H9 (cell line): ENCODE results near the gene IP6K2. TPM values are rescaled to one million over a fixed set of nuclear protein-coding genes. Genes with fewer than 3 reads are reported as not detected.
A peak's percentile ranks its signal among the peaks of the same experiment; 100 is the strongest.

Experiments used
- DNase-seq: peaks from one replicate; pipeline ENCODE4 v3.0.0-alpha.2; 2017
- H2AFZ ChIP-seq: one replicate; pipeline ENCODE4 v1.6.1; 2013; ENCODE audit warnings: mild to moderate bottlenecking, low read length, control low read depth, moderate library complexity
- H2AK5ac ChIP-seq: 2 replicates; pipeline ENCODE4 v1.6.1; 2013; ENCODE audit warnings: low read length, control low read depth, mixed read lengths; ENCODE audit not compliant: insufficient read length
- H2BK120ac ChIP-seq: one replicate; pipeline ENCODE4 v1.6.1; 2013; ENCODE audit warnings: low read depth, mild to moderate bottlenecking, low read length, control low read depth, inconsistent platforms; ENCODE audit not compliant: poor library complexity, severe bottlenecking
- H2BK12ac ChIP-seq: 2 replicates; pipeline ENCODE4 v1.6.1; 2013; ENCODE audit warnings: low read length, control low read depth, mixed read lengths, low read depth; ENCODE audit not compliant: insufficient read length
- H2BK15ac ChIP-seq: 2 replicates; pipeline ENCODE4 v1.6.1; 2013; ENCODE audit warnings: low read depth, low read length, control low read depth
- H2BK20ac ChIP-seq: one replicate; pipeline ENCODE4 v1.6.1; 2013; ENCODE audit warnings: low read depth, mild to moderate bottlenecking, low read length, control low read depth, inconsistent platforms; ENCODE audit not compliant: poor library complexity, severe bottlenecking
- H2BK5ac ChIP-seq: 2 replicates; pipeline ENCODE4 v1.6.1; 2013; ENCODE audit warnings: low read length, control low read depth, mixed read lengths; ENCODE audit not compliant: insufficient read length
- H3K14ac ChIP-seq: 2 replicates; pipeline ENCODE4 v1.6.1; 2013; ENCODE audit warnings: low read length, control low read depth; ENCODE audit not compliant: insufficient read depth
- H3K18ac ChIP-seq: 2 replicates; pipeline ENCODE4 v1.6.1; 2013; ENCODE audit warnings: low read depth, mild to moderate bottlenecking, mixed read lengths, low read length, control low read depth; ENCODE audit not compliant: insufficient read length
- H3K23ac ChIP-seq: 2 replicates; pipeline ENCODE4 v1.6.1; 2013; ENCODE audit warnings: low read length, control low read depth, mixed read lengths, low read depth; ENCODE audit not compliant: insufficient read length
- H3K23me2 ChIP-seq: 2 replicates; pipeline ENCODE4 v1.6.1; 2013; ENCODE audit warnings: low read depth, mild to moderate bottlenecking, mixed read lengths, low read length, control low read depth; ENCODE audit not compliant: insufficient read length, poor library complexity, severe bottlenecking
- H3K27ac ChIP-seq: 2 replicates; pipeline ENCODE4 v1.5.1; 2013; ENCODE audit warnings: low read length, control low read depth, mixed read lengths, low read depth; ENCODE audit not compliant: insufficient read length
- H3K27me3 ChIP-seq: 2 replicates; pipeline ENCODE4 v1.6.1; 2013; ENCODE audit warnings: low read length, control low read depth, inconsistent platforms; ENCODE audit not compliant: insufficient read depth
- H3K4ac ChIP-seq: 2 replicates; pipeline ENCODE4 v1.6.1; 2013; ENCODE audit warnings: low read depth, mild to moderate bottlenecking, control low read depth, inconsistent platforms, low read length, moderate library complexity
- H3K4me1 ChIP-seq: 2 replicates; pipeline ENCODE4 v1.6.1; 2013; ENCODE audit warnings: low read length, control low read depth, inconsistent platforms; ENCODE audit not compliant: insufficient read depth
- H3K4me2 ChIP-seq: 2 replicates; pipeline ENCODE4 v1.6.1; 2013; ENCODE audit warnings: low read length, control low read depth, mixed read lengths; ENCODE audit not compliant: insufficient read length, insufficient read depth
- H3K56ac ChIP-seq: 2 replicates; pipeline ENCODE4 v1.6.1; 2013; ENCODE audit warnings: low read depth, mild to moderate bottlenecking, mixed read lengths, low read length, control low read depth; ENCODE audit not compliant: insufficient read length
- H3K79me1 ChIP-seq: 2 replicates; pipeline ENCODE4 v1.6.1; 2013; ENCODE audit warnings: low read depth, mild to moderate bottlenecking, moderate library complexity, low read length, control low read depth, inconsistent platforms; ENCODE audit not compliant: insufficient read depth, poor library complexity, severe bottlenecking
- H3K79me2 ChIP-seq: 2 replicates; pipeline ENCODE4 v1.6.1; 2013; ENCODE audit warnings: low read length, control low read depth, inconsistent platforms; ENCODE audit not compliant: insufficient read depth
- H3K9ac ChIP-seq: 2 replicates; pipeline ENCODE4 v1.6.1; 2013; ENCODE audit warnings: low read length, control low read depth, mixed read lengths; ENCODE audit not compliant: insufficient read length; ENCODE audit errors: extremely low read depth
- H3K9me3 ChIP-seq: one replicate; pipeline ENCODE4 v1.6.1; 2013; ENCODE audit warnings: low read depth, low read length, inconsistent platforms; ENCODE audit not compliant: control insufficient read depth
- H3T11ph ChIP-seq: one replicate; pipeline ENCODE4 v1.6.1; 2013; ENCODE audit warnings: mild to moderate bottlenecking, low read length, control low read depth, inconsistent platforms
- H4K20me1 ChIP-seq: one replicate; pipeline ENCODE4 v1.6.1; 2013; ENCODE audit not compliant: control insufficient read depth, insufficient read length, insufficient read depth
- H4K5ac ChIP-seq: 2 replicates; pipeline ENCODE4 v1.6.1; 2013; ENCODE audit warnings: low read depth, mild to moderate bottlenecking, mixed read lengths, low read length, control low read depth; ENCODE audit not compliant: insufficient read length
- H4K8ac ChIP-seq: replicated peaks from 2 replicates; pipeline ENCODE4 v1.6.1; 2013; ENCODE audit warnings: low read length, control low read depth, mixed read lengths, low read depth; ENCODE audit not compliant: insufficient read length
- H4K91ac ChIP-seq: 2 replicates; pipeline ENCODE4 v1.6.1; 2013; ENCODE audit warnings: low read depth, mild to moderate bottlenecking, moderate library complexity, mixed read lengths, low read length, control low read depth; ENCODE audit not compliant: insufficient read length
- H3K27ac Mint-ChIP-seq, 3 experiments: 2 replicates in 2 of 3; 3 replicates in 1 of 3; pipeline ENCODE4 v1.8.0; 2020 to 2021; ENCODE audit warnings: mixed read lengths in 3 of 3, mild to moderate bottlenecking in 1 of 3, moderate library complexity in 1 of 3
- H3K27me3 Mint-ChIP-seq: 2 replicates; pipeline ENCODE4 v1.8.0; 2021; ENCODE audit warnings: low read depth, mild to moderate bottlenecking, moderate library complexity, mixed read lengths
- H3K36me3 Mint-ChIP-seq, 3 experiments: 2 replicates in 2 of 3; 3 replicates in 1 of 3; pipeline ENCODE4 v1.8.0; 2020 to 2021; ENCODE audit warnings: low read depth in 3 of 3, mixed read lengths in 3 of 3; ENCODE audit not compliant: insufficient read depth in 1 of 3
- H3K4me1 Mint-ChIP-seq, 2 experiments: 2 replicates each; pipeline ENCODE4 v1.8.0; 2020; ENCODE audit warnings: mixed read lengths in 2 of 2
- H3K4me3 Mint-ChIP-seq, 2 experiments: 2 replicates in 1 of 2; 3 replicates in 1 of 2; pipeline ENCODE4 v1.8.0; 2020 to 2021; ENCODE audit warnings: mild to moderate bottlenecking in 2 of 2, mixed read lengths in 2 of 2, moderate library complexity in 1 of 2
- H3K9me3 Mint-ChIP-seq, 2 experiments: 2 replicates in 1 of 2; 3 replicates in 1 of 2; pipeline ENCODE4 v1.8.0; 2020; ENCODE audit warnings: mild to moderate bottlenecking in 2 of 2, mixed read lengths in 2 of 2, moderate library complexity in 1 of 2
- CTCF ChIP-seq: fragments of 200-600 bp; sonication (generic); conservative IDR thresholded peaks from 3 replicates; pipeline ENCODE4 v1.8.0; 2021; ENCODE audit warnings: antibody characterized with exemption, mild to moderate bottlenecking
- WGBS: extraction: QIAGEN DNeasy Blood & Tissue Kit; methylation state at CpG from one replicate; pipeline ENCODE4 v1.1.7; 2013; ENCODE audit warnings: missing lambda C conversion rate, low lambda C conversion rate, mixed read lengths; ENCODE audit not compliant: insufficient read length; ENCODE audit errors: extremely low coverage; 5-methylcytosine and 5-hydroxymethylcytosine counted together
- total RNA-seq: library from RNA; stranded (reverse); gene quantifications from 2 replicates; pipeline ENCODE4 v1.2.1, GENCODE V29; 2021

IP6K2 gene
- total RNA-seq, 1 experiment from 2014 or later: 94.7 TPM

- Histone ChIP-seq H3K4ac (peak overlapping the region; percentile 5), H3K27me3 (no peaks in the 10 kb centered on the region), H3K23me2 (no peaks in the 10 kb centered on the region), H4K8ac (no peak overlapping the region), H3K9ac (no peak overlapping the region), H3K18ac (peak overlapping the region; percentile 37), H2AK5ac (no peak overlapping the region), H2BK12ac (no peak overlapping the region), H3K4me2 (no peak overlapping the region), H4K5ac (no peak overlapping the region), H2BK20ac (no peak overlapping the region), H3K9me3 (no peaks in the 10 kb centered on the region), H2BK120ac (no peak overlapping the region), H4K20me1 (peaks cover 2% of the 10 kb centered on the region), H3K79me1 (peaks cover 9% of the 10 kb centered on the region), H3K27ac (no peak overlapping the region), H4K91ac (peak overlapping the region; percentile 27), H3K14ac (0 out of 2 replicates have a peak overlapping the region, but pooled peaks have one; percentile 44), H2BK5ac (no peak overlapping the region), H3K79me2 (peaks cover 16% of the 10 kb centered on the region; the same call in 1 of the 2 replicates), H3K23ac (no peak overlapping the region), H3K56ac (no peak overlapping the region), H3T11ph (no peak overlapping the region), H2BK15ac (no peak overlapping the region), H2AFZ (no peak overlapping the region), H3K4me1 (no peaks in the 10 kb centered on the region; the same call in 1 of the 2 replicates)
- Mint-ChIP-seq H3K27ac (peak overlapping the region; percentile 93 to 97 (median 96)), H3K4me3 (peak overlapping the region; percentile 25 to 62), H3K36me3 (peaks cover 56 to 80% (median 68%) of the 10 kb centered on the region in 3 experiments), H3K9me3 (no peaks in the 10 kb centered on the region), H3K4me1 (peaks cover 23 to 25% of the 10 kb centered on the region in 2 experiments), H3K27me3 (no peaks in the 10 kb centered on the region)
- TF ChIP-seq CTCF: no peak
- no CpG with 5 or more reads among the region's 23 CpGs for WGBS
- no peak for DNase-seq
These were observed 22.2 kb downstream of the IP6K2 start for GRCh38 chr3:48694610-48695392.
